ENCODE data around the gene SLC2A9.

DNA sequence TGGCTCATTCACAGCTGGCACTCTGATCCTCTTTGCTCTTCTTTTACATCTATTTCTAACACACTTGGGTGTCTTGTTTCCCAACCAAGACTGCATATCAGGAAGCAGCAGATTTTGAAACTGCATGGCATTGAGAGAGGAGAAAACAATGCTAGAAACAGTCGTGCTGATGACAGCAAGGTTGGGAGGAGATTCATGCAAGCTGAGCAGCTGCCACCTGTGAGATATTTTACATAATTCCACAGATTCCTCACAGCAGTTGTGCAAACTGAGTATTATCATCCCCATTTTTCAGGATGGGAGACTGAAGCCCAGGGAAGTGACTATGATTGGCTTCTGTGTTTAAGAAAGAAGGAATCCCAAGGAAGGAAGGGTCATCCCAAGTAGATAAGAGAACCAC, 105.0 kb downstream of the SLC2A9 start:
- TF ChIP-seq, protein P1, sequence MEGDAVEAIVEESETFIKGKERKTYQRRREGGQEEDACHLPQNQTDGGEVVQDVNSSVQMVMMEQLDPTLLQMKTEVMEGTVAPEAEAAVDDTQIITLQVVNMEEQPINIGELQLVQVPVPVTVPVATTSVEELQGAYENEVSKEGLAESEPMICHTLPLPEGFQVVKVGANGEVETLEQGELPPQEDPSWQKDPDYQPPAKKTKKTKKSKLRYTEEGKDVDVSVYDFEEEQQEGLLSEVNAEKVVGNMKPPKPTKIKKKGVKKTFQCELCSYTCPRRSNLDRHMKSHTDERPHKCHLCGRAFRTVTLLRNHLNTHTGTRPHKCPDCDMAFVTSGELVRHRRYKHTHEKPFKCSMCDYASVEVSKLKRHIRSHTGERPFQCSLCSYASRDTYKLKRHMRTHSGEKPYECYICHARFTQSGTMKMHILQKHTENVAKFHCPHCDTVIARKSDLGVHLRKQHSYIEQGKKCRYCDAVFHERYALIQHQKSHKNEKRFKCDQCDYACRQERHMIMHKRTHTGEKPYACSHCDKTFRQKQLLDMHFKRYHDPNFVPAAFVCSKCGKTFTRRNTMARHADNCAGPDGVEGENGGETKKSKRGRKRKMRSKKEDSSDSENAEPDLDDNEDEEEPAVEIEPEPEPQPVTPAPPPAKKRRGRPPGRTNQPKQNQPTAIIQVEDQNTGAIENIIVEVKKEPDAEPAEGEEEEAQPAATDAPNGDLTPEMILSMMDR (IDR thresholded peaks at IDR 0.05): no peak
- TF ChIP-seq, protein P2, sequence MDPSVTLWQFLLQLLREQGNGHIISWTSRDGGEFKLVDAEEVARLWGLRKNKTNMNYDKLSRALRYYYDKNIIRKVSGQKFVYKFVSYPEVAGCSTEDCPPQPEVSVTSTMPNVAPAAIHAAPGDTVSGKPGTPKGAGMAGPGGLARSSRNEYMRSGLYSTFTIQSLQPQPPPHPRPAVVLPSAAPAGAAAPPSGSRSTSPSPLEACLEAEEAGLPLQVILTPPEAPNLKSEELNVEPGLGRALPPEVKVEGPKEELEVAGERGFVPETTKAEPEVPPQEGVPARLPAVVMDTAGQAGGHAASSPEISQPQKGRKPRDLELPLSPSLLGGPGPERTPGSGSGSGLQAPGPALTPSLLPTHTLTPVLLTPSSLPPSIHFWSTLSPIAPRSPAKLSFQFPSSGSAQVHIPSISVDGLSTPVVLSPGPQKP (IDR thresholded peaks at IDR 0.05; ENCODE audit: low read depth, low read length): no peak
- TF ChIP-seq EHMT2 (IDR thresholded peaks at IDR 0.05; ENCODE audit: low read depth): no peak
- no peak for TF ChIP-seq RAD21 (conservative IDR thresholded peaks at IDR 0.05 in 1 of 2, IDR thresholded peaks at IDR 0.05 in 1 of 2)
- no peak for TF ChIP-seq ESRRA (IDR thresholded peaks at IDR 0.05; ENCODE audit: borderline replicate concordance, low read length)
- no peak for TF ChIP-seq CHD4 (IDR thresholded peaks at IDR 0.05; ENCODE audit: borderline replicate concordance)
- no peak for TF ChIP-seq CBX2 (IDR thresholded peaks at IDR 0.05; ENCODE audit: borderline replicate concordance, low read depth)

All from A549 (cell line).